ENCODE data around the gene DGKQ. TPM values are rescaled to one million over a fixed set of nuclear protein-coding genes. Genes with fewer than 3 reads are reported as not detected.
A peak's percentile ranks its signal among the peaks of the same experiment; 100 is the strongest.
"Not testable (repeated sequence)": the region's sequence is repeated elsewhere in the genome, so short reads cannot be mapped to it uniquely, and the experiment has no call there.

Gene DGKQ
- total RNA-seq, 1 experiment from 2014 or later: 6.7 TPM

DNA sequence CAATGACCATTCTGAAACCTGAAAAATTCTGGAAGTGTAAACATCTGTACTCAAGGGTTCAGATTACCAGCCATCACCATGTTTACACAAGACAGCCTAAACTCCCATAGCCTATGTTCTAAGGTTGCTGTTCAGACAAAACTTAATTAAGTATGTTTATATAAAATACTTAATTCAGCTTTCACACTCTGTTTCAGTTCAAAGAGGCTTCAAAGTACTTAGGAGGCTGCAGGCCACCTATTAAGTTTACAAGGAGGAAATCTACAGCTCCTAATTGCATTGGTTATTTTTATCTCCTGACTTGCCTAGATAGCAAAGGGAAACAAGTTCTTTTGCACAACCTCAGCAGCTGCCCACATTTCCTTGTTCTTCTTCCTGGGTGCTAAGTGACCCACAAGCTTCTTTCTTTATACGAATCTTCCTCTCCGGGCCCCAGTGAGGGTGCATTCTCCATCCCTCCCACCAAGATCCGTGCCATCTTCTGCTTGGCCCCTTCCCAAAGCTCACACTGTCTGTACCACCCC is 43.3 kb downstream of the DGKQ start:
- H3K9me3 ChIP-seq: no peaks in the 10 kb centered on the region
- DNase-seq: no peak

DNA sequence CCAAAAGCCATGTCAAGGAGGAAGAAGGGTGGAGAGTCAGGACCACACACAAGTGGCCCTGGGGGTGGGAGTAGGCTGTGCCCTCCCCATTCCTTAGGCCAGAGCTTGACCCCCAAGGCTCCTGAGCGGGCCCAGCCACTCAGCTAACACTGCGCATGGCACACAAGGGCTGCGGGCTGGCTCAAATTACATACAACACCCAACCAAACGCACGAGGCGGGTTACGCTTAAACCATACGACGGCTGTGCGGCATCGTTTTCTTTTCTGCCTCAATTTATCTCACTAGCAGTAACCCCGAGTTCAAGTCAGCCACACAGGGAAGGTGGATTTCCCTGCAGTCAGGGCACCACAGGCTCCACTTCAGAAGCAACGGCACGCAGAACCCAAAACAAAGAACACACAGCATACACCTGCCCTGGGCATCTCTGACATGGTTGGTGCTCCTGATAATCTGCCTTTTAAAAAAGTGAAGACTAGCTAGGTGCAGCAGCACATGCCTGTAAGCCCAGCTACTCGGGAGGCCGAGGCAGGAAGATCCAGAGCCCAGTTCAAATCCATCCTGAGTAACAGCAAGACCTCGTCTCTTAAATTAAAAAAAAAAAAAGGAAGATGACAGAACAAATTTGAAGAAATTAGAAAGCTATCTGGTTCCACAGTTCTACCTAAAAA is 44.1 kb downstream of the DGKQ start:
- no peaks in the 10 kb centered on the region for H3K9me3 ChIP-seq
- H3K27me3 ChIP-seq: no peaks in the 10 kb centered on the region
- H3K36me3 ChIP-seq: no peaks in the 10 kb centered on the region
- DNase-seq: no peak
- H3K4me3 ChIP-seq: no peak overlapping the region

More for the DNA sequence above, 43.3 kb downstream of the DGKQ start:
- H3K4me3 ChIP-seq: no peak overlapping the region; the same call in 1 of the 2 replicates
- no peaks in the 10 kb centered on the region for H3K36me3 ChIP-seq
- no peaks in the 10 kb centered on the region for H3K27me3 ChIP-seq

DNA sequence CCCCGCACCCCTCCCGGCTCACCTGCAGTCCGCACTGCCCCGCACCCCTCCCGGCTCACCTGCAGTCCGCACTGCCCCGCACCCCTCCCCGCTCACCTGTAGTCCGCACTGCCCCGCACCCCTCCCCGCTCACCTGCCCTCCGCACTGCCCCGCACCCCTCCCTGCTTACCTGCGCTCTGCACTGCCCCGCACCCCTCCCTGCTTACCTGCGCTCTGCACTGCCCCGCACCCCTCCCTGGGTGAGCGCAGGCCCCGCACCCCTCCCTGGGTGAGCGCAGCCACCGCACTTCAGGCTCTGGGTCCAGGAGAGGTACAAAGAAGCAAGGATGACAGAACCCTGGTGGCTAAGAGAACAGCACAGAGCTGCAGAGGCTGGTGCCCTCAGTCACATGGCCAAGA is 45.8 kb downstream of the DGKQ start:
- not testable (repeated sequence) for DNase-seq, H3K27me3 ChIP-seq, H3K9me3 ChIP-seq, H3K36me3 ChIP-seq, H3K4me3 ChIP-seq

DNA sequence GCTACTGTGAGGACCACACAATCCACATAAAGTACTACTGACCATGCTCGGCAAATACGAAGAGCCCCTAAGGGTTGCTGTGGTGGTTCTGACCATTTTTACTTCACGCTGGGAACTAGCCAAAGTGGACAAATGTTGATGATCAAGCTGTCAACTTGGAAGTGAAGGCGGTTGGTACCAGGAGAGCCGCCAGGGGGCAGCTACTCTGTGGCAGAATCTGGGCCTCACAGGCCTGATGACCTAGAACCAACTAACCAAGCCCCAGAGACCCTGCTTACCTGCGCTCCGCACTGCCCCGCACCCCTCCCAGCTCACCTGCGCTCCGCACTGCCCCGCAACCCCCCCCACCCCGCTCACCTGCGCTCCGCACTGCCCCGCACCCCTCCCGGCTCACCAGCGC is 46.8 kb downstream of the DGKQ start:
- Histone ChIP-seq H3K4me3 (no peak overlapping the region), H3K36me3 (no peaks in the 10 kb centered on the region), H3K27me3 (no peaks in the 10 kb centered on the region), H3K9me3 (no peaks in the 10 kb centered on the region)
- no peak for DNase-seq

DNA sequence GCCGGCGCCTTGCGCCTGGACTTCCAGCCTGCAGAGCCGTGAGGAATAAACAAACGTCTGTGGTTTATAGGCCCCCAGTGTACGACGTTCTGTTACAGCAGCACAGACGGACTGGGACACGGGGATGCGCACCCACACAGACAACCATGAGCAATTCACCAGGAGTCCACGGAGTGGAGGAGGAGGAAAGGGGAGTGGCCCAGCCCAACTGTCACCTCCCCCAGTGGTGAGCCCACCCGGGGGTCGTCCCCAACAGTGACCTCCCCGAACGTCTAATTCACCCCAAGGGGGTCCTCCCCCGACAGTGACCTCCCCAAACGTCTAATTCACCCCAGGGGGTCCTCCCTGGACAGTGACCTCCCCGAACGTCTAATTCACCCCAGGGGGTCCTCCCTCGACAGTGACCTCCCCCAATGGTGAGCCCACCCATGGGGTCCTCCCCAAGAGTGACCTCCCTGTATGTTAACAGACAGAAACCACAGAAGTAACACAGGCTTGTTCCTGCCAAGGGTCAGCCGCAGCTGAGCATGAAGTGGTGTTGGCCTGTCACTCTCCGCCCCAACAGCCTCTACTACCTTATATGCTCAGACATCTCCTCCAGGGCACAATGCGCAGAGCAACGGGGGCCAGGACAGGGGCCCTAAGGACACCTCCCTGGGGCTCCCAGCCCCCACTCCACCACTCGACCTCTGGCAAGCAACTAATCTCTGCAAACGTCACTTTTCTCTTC is 47.4 kb downstream of the DGKQ start:
- Histone ChIP-seq H3K27me3 (no peaks in the 10 kb centered on the region), H3K9me3 (no peaks in the 10 kb centered on the region), H3K4me3 (no peak overlapping the region), H3K36me3 (no peaks in the 10 kb centered on the region)
- no peak for DNase-seq

DNA sequence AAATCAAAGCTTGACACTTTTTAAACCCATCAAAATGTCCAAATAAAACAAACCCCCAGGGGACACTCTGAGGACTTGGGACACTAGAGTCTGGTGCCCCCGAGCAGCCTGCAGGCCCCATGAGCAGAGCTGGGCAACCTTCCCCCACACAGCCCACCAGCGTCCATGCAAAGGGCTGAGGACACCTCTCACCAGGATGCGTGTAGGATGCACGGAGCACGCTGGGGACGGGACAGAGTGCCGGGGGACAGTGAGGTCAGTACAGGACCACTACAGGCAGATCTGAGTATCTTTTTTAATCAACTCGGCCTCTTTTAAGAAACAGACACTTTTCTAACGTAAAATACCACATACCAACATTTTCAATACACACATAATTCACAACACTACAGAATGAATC is 48.2 kb downstream of the DGKQ start:
- DNase-seq: no peak
- no peak overlapping the region for H3K4me3 ChIP-seq

DNA sequence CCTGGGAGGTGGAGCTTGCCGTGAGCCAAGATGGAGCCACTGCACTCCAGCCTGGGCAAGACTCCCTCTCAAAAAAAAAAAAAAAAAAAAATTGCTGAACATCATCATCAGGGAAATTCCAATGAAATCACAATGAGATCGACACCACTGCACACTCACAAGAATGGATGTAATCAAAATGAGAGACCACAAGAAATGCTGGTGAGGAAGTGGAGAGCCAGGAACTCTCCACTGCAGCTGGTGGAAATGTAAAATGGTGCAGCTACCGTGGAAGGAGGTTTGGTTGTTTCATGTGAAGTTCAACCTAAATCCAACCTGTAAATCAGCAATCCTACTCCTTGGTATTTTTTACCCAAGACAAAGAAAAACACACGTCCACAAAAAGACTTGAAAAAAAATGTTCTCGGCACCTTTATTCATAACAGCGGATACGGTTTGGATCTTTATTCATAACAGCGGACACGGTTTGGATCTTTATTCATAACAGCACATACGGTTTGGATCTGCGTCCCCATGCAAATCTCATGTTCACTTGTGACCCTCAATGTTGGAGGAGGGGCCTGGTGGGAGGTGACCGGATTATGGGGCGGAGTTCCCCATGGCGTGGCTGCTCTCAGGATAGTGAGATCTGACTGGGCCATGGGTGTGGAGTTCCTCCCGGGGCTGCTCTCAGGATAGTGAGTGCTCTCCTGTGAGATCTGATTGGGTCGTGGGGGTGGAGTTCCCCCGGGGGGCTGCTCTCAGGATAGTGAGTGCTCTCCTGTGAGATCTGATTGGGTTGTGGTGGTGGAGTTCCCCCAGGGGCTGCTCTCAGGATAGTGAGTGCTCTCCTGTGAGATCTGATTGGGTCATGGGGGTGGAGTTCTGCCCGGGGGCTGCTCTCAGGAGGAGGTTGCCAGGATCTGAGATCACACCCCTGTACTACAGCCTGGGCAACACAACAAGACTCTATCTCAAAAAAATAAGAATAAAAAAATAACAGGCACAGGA is 49.0 kb downstream of the DGKQ start:
- Histone ChIP-seq H3K4me3 (no peak overlapping the region), H3K36me3 (no peaks in the 10 kb centered on the region), H3K27me3 (no peaks in the 10 kb centered on the region), H3K9me3 (no peaks in the 10 kb centered on the region)
- DNase-seq: peak; percentile 13

More for the DNA sequence above, 48.2 kb downstream of the DGKQ start:
- no peaks in the 10 kb centered on the region for H3K36me3 ChIP-seq
- no peaks in the 10 kb centered on the region for H3K27me3 ChIP-seq
- no peaks in the 10 kb centered on the region for H3K9me3 ChIP-seq

DNA sequence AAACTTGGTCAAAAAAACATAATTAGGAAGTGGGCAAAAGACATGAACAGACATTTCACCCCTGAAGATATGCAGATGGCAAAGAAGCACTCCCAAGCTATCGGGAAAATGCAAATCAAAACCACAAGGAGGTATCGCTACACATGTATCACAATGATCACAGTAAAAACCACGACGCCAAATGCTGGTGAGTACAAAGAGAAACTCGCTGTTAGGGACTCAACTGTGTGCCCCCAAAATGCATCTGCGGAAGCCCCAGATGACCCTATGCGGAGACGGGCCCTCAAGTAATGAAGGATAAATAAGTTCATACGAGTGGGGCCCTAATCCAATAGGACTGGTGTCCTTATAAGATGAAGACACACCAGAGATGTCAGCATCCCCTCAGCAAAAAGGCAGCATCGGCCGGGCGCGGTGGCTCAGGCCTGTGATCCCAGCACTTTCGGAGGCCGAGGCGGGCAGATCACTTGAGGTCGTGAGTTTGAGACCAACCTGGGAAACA is 51.5 kb downstream of the DGKQ start:
- H3K4me3 ChIP-seq: no peak overlapping the region
- no peak for DNase-seq
- H3K27me3 ChIP-seq: no peaks in the 10 kb centered on the region

DNA sequence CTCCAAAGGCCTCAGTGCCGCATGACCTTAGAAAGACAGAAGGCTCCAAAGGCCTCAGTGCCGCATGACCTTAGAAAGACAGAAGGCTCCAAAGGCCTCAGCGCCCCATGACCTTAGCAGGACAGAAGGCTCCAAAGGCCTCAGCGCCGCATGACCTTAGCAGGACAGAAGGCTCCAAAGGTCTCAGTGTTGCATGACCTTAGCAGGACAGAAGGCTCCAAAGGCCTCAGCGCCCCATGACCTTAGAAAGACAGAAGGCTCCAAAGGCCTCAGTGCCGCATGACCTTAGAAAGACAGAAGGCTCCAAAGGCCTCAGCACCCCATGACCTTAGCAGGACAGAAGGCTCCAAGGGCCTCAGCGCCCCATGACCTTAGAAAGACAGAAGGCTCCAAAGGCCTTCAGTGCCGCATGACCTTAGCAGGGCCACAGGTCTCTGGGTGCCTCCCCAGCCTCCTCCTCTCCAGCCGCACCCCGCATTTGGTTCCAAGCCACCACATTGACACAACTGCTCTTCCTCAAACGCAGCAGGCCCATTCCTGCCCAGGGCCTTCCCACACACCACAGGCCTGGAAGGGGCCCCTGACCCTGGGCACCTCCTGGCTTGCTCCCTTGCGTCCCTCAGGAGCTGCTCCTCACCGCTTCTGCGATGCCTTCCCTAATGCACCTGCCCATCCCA is 54.2 kb downstream of the DGKQ start:
- H3K9me3 ChIP-seq, H3K27me3 ChIP-seq, H3K36me3 ChIP-seq, H3K4me3 ChIP-seq, DNase-seq: not testable (repeated sequence)

More for the DNA sequence above, 51.5 kb downstream of the DGKQ start:
- H3K36me3 ChIP-seq: no peaks in the 10 kb centered on the region
- H3K9me3 ChIP-seq: no peaks in the 10 kb centered on the region

DNA sequence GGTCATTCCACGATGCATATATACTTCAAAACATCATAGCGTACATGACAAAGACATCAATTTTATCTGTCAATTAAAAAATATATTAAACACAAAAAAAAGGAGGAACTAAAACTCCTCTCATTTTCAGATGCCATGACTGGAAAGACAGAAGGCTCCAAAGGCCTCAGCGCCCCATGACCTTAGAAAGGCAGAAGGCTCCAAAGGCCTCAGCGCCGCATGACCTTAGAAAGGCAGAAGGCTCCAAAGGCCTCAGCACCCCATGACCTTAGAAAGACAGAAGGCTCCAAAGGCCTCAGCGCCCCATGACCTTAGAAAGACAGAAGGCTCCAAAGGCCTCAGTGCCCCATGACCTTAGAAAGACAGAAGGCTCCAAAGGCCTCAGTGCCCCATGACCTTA is 54.8 kb downstream of the DGKQ start:
- not testable (repeated sequence) for H3K9me3 ChIP-seq, DNase-seq, H3K36me3 ChIP-seq, H3K4me3 ChIP-seq, H3K27me3 ChIP-seq

DNA sequence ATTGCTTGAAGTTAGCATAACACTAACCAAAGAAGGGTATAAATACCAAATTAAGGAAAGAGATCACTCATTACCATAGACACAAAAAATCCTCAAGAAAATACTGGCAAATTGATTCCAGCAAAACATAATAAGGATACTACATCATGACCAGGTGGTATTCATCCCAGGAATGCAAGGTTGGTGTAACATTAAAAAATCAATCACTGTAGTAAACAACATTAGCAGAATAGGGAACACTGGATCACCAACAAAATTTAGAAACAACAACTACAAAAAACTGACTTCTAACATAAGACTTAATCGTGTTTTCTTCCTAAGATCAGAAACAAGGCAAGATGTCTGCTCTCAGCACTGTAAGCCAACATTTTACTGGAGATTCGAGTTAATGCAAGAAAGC is 55.4 kb downstream of the DGKQ start:
- Histone ChIP-seq H3K36me3 (no peaks in the 10 kb centered on the region), H3K9me3 (no peaks in the 10 kb centered on the region), H3K27me3 (no peaks in the 10 kb centered on the region), H3K4me3 (no peak overlapping the region)
- no peak for DNase-seq

DNA sequence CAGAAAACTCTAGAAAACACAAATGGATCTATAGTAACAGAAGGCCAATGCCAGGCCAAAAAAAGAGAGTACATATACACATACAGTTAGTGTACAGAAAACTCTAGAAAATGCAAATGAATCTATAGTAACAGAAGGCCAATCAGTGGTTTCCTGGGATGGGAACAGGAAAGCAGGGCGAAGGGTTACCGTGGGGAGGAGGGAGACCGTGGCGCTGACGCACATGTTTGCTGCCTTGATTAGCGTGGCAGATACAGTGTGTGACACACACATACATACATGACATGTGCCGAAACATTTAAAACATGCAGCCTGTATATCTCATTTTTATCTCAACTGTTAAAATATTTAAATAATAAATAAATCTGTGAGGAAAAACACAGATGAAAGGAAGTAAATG is 55.9 kb downstream of the DGKQ start:
- Histone ChIP-seq H3K9me3 (no peaks in the 10 kb centered on the region), H3K36me3 (no peaks in the 10 kb centered on the region), H3K27me3 (no peaks in the 10 kb centered on the region), H3K4me3 (no peak overlapping the region)
- DNase-seq: no peak

DNA sequence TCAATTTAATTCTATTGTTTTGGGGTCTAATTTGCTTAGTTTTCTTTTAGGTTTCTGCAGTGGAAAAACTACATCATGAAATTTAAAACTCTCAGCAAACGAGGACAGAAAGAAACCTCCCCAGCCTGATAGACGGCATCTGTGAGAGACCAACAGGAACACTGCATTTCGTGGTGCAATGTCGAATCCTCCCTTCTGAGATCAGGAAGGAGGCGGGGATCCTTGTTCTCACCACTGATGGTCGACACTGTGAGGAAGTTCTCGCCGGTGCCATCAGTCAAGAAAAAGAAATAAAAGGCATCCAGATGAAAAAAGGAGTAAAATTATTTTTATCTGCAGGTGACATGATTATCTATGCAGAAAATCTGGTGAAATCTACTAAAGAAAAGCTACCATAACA is 57.8 kb downstream of the DGKQ start:
- Histone ChIP-seq H3K27me3 (no peaks in the 10 kb centered on the region), H3K9me3 (no peaks in the 10 kb centered on the region), H3K4me3 (no peak overlapping the region), H3K36me3 (no peaks in the 10 kb centered on the region)
- DNase-seq: no peak

DNA sequence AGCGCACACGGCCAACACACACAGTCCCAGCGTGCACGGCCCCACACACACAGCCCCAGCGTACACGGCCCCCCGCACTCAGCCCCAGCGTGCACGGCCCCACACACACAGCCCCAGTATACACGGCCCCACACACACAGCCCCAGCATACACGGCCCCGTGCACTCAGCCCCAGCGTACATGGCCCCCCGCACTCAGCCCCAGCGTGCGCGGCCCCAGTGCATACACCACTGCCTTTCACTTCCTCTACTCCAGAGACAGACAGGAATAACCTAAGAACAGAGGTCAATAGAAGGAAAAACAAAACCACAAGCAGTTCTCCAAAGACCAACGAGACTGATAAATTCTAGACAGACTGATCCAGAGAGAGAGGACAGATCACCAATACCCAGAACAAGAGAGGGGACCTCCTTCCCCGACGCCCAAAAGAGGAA is 58.3 kb downstream of the DGKQ start:
- no peaks in the 10 kb centered on the region for H3K36me3 ChIP-seq
- no peak overlapping the region for H3K4me3 ChIP-seq
- H3K9me3 ChIP-seq: no peaks in the 10 kb centered on the region
- DNase-seq: no peak
- H3K27me3 ChIP-seq: no peaks in the 10 kb centered on the region

DNA sequence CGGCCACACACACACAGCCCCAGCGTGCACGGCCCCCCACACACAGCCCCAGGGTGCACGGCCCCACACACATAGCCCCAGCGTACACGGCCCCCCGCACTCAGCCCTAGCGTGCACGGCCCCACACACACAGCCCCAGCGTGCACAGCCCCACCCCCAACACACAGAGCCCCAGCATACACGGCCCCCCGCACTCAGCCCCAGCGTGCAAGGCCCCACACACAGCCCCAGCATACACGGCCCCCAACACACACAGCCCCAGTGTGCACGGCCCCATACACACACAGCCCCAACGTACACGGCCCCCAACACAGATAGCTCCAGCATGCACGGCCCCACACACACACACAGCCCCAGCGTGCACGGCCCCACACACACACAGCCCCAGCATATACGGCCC is 58.8 kb downstream of the DGKQ start:
- Histone ChIP-seq H3K9me3 (no peaks in the 10 kb centered on the region), H3K27me3 (no peaks in the 10 kb centered on the region), H3K36me3 (no peaks in the 10 kb centered on the region), H3K4me3 (no peak overlapping the region)
- no peak for DNase-seq

DNA sequence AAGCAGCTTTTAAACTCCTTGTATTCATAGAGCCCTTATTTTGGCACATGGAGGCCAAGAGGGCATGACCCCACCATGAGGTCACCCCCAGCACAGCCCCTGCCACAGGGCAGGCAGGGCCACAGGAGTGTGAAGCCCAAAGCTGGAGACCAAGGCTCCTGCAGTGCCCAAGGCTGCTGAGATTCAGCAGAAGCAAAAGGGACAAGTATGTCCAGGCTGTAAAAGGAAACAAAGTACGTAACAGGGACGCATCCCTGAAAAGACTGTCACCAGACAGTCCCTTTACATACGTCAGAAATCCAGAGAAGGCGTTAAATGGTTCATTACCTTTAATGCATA is 60.1 kb downstream of the DGKQ start:
- no peak for DNase-seq
- no peak overlapping the region for H3K4me3 ChIP-seq
- no peaks in the 10 kb centered on the region for H3K36me3 ChIP-seq
- no peaks in the 10 kb centered on the region for H3K27me3 ChIP-seq
- no peaks in the 10 kb centered on the region for H3K9me3 ChIP-seq

All from MG63 (cell line).